ENCODE data around the gene CAPN3. TPM values are rescaled to one million over a fixed set of nuclear protein-coding genes. Genes with fewer than 3 reads are reported as not detected.
A peak's percentile ranks its signal among the peaks of the same experiment; 100 is the strongest.
"Not testable (repeated sequence)": the region's sequence is repeated elsewhere in the genome, so short reads cannot be mapped to it uniquely, and the experiment has no call there.

The CAPN3 gene
- 1.5 and 1.6 TPM in 2 replicates for total RNA-seq

DNA sequence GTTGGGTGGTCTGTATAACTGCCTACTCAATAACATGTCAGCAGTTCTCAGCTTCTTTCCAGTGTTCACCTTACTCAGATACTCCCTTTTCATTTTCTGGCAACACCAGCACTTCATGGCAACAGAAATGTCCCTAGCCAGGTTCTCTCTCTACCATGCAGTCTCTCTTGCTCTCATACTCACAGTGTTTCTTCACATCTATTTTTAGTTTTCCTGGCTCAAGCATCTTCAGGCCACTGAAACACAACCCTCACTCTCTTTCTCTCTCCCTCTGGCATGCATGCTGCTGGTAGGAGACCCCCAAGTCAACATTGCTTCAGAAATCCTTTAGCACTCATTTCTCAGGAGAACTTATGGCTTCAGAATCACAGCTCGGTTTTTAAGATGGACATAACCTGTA is at the start of gene CAPN3:
Gene CAPN3, plus strand, starts transcription at position 253 of the 400 bp plus-strand sequence. CDS start 305 bp downstream, outside the sequence.
- Mint-ChIP-seq H3K27me3 (ENCODE audit: insufficient read depth) (no peaks in the 10 kb centered on the region), H3K4me1 (ENCODE audit: low read depth) (peaks cover 6% of the 10 kb centered on the region), H3K27ac (no peak within 1 kb of the TSS), H3K4me3 (no peak within 1 kb of the TSS), H3K36me3 (ENCODE audit: low read depth) (no peaks in the 10 kb centered on the region), H3K9me3 (no peaks in the 10 kb centered on the region)
- DNase-seq (ENCODE audit: low spot score): no peak
- intact Hi-C loops (cut with micrococcal nuclease): no loop called here

DNA sequence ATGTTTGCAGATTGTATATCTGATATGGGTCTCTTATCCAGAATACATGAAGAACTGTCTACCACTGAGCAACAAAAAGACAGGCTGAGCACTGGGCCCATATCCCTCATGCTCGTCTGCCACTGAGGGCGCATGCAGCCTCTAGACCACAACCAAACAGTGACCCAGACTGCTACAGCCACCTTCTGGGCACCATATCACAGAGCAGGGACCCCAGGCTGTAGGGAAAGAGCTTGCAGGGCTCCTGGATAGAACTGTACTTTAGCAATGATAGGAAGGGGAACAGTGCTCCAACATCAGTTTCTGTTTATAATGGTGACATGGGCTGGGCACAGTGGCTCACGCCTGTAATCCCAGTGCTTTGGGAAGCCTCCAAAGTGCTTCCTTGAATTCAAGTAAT is 45.8 kb upstream of the CAPN3 start:
- no peak overlapping the region for H3K27ac Mint-ChIP-seq
- H3K36me3 Mint-ChIP-seq (ENCODE audit: low read depth): peaks cover 6% of the 10 kb centered on the region
- no peaks in the 10 kb centered on the region for H3K27me3 Mint-ChIP-seq (ENCODE audit: insufficient read depth)
- H3K4me3 Mint-ChIP-seq: no peak overlapping the region
- DNase-seq (ENCODE audit: low spot score): no peak
- H3K9me3 Mint-ChIP-seq: no peaks in the 10 kb centered on the region
- no peaks in the 10 kb centered on the region for H3K4me1 Mint-ChIP-seq (ENCODE audit: low read depth)
- intact Hi-C loops (cut with micrococcal nuclease): no loop called here

DNA sequence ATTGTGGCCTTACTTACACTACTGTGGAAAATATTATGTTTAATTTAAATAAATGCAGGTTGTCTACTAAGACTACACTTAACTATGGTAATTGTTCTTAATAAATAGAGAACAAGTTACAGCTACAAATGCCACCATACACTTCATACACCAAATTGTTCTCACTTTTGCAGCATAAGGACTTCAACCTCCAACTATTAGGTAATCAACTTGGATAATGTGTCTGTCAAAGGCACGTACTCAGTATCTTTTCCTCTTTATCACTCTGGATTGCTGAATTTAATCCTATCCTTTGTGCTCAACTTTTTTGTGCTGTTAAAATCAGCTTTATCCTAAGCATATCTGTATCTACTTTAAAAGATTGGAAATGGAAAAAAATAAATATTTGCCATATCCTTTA is 44.5 kb upstream of the CAPN3 start:
- Mint-ChIP-seq H3K27ac (no peak overlapping the region), H3K9me3 (no peaks in the 10 kb centered on the region), H3K27me3 (ENCODE audit: insufficient read depth) (no peaks in the 10 kb centered on the region), H3K4me3 (no peak overlapping the region), H3K4me1 (ENCODE audit: low read depth) (no peaks in the 10 kb centered on the region), H3K36me3 (ENCODE audit: low read depth) (peaks cover 4% of the 10 kb centered on the region)
- no peak for DNase-seq (ENCODE audit: low spot score)
- intact Hi-C loops (cut with micrococcal nuclease): no loop called here

DNA sequence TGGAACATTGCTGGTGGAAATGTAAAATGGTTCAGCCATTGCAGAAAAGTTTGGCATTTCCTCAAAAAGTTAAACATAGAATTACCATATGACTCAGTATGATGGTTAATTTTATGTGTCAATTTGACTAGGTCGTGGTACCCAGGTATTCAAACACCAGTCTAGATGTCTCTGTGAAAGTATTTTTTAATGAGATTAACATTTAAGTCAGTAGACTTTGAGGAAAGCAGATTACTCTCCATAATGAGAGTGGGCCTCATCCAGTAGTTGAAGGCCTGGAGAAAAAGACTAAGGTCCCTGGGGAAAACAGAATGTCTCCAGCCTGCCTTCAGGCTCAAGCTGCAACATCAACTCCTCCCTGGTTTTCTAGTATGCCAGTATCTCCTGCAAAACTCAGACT is 43.8 kb upstream of the CAPN3 start:
- Mint-ChIP-seq H3K27ac (no peak overlapping the region), H3K4me3 (no peak overlapping the region), H3K4me1 (ENCODE audit: low read depth) (no peaks in the 10 kb centered on the region), H3K27me3 (ENCODE audit: insufficient read depth) (no peaks in the 10 kb centered on the region), H3K36me3 (ENCODE audit: low read depth) (peaks cover 4% of the 10 kb centered on the region), H3K9me3 (no peaks in the 10 kb centered on the region)
- intact Hi-C loops (cut with micrococcal nuclease): no loop called here
- no peak for DNase-seq (ENCODE audit: low spot score)

DNA sequence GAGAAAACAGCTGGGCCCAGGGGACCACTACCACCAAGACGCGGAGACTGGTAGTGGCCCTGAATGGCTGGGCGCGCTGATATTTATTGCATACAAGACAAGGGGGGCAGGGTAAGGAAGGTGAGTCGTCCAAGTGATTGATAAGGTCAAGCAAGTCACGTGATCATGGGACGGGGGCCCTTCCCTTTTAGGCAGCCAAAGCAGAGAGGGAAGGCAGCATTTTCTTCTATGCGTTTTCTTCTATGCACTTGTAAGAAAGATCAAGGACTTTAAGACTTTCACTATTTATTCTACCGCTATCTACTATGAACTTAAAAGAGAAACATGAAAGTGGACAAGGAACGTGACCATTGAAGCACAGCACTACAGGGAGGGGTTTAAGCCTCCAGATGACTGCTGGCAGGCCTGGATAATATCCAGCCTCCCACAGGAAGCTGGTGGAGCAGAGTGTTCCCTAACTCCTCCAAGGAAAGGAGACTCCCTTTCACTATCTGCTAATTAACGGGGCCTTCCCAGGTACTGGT is 43.0 kb upstream of the CAPN3 start:
- H3K27me3 Mint-ChIP-seq (ENCODE audit: insufficient read depth); H3K27ac Mint-ChIP-seq; DNase-seq (ENCODE audit: low spot score); intact Hi-C loops (cut with micrococcal nuclease); H3K4me1 Mint-ChIP-seq (ENCODE audit: low read depth); H3K36me3 Mint-ChIP-seq (ENCODE audit: low read depth); H3K9me3 Mint-ChIP-seq; H3K4me3 Mint-ChIP-seq: not testable (repeated sequence)

DNA sequence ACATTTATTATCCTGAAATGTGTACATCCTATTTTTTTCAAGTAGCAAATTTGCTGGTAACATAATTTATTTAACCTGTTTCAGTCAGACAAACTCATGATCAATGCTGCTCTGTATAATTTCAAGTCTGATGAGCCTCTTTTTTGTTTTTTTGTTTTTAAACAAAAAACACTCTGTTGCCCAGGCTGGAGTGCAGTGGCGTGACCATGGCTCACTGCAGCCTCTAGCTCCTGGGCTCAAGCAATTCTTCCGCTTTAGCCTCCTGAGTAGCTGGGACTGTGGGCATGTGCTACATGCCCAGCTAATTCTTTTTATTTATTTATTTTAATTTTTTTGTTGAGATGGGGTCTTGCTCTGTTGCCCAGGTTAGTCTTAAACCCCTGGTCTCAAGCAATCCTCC is 40.1 kb upstream of the CAPN3 start:
- Mint-ChIP-seq H3K36me3 (ENCODE audit: low read depth) (peaks cover 8% of the 10 kb centered on the region), H3K4me3 (no peak overlapping the region), H3K27ac (no peak overlapping the region), H3K9me3 (no peaks in the 10 kb centered on the region), H3K27me3 (ENCODE audit: insufficient read depth) (no peaks in the 10 kb centered on the region), H3K4me1 (ENCODE audit: low read depth) (no peaks in the 10 kb centered on the region)
- no peak for DNase-seq (ENCODE audit: low spot score)
- intact Hi-C loops (cut with micrococcal nuclease): no loop called here

DNA sequence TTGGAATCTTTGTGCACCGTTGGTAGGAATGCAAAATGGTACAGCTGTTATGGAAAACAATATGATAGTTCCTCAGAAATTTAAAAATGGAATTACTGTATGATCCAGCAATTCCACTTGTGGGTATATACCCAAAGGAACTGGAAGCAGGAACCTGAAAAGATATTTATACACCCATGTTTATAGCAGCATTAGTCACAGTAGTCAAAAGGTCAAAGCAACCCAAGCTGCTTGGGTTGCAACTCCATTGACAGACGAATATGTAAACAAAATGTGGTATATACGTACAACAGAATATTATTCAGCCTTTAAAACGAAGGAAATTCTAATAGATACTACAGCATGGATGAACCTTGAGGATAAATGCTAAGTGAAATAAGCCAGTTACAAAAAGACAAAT is 35.0 kb upstream of the CAPN3 start:
- Mint-ChIP-seq H3K4me3 (no peak overlapping the region), H3K27ac (no peak overlapping the region), H3K36me3 (ENCODE audit: low read depth) (peaks cover 12% of the 10 kb centered on the region), H3K27me3 (ENCODE audit: insufficient read depth) (no peaks in the 10 kb centered on the region), H3K4me1 (ENCODE audit: low read depth) (no peaks in the 10 kb centered on the region), H3K9me3 (no peaks in the 10 kb centered on the region)
- DNase-seq (ENCODE audit: low spot score): no peak
- intact Hi-C loops (cut with micrococcal nuclease): no loop called here

DNA sequence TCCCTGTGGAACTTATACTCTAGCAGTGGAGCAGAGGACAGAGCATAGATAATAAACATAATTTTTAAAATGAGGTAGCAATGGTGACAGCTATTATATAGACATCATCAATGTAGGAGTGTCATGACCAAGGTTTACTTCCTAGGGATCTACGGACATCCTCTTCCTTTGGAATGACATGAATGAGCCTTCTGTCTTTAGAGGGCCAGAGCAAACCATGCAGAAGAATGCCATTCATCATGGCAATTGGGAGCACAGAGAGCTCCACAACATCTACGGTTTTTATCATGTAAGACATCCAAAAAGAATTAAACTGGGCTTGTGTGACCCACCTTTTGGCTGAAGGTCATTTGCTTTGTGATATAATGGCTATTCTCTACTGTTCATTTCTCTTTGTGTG is 30.1 kb upstream of the CAPN3 start:
- Mint-ChIP-seq H3K4me3 (no peak overlapping the region), H3K4me1 (ENCODE audit: low read depth) (no peaks in the 10 kb centered on the region), H3K9me3 (no peaks in the 10 kb centered on the region), H3K27me3 (ENCODE audit: insufficient read depth) (no peaks in the 10 kb centered on the region), H3K36me3 (ENCODE audit: low read depth) (peaks cover 4% of the 10 kb centered on the region), H3K27ac (no peak overlapping the region)
- no peak for DNase-seq (ENCODE audit: low spot score)
- intact Hi-C loops (cut with micrococcal nuclease): no loop called here

DNA sequence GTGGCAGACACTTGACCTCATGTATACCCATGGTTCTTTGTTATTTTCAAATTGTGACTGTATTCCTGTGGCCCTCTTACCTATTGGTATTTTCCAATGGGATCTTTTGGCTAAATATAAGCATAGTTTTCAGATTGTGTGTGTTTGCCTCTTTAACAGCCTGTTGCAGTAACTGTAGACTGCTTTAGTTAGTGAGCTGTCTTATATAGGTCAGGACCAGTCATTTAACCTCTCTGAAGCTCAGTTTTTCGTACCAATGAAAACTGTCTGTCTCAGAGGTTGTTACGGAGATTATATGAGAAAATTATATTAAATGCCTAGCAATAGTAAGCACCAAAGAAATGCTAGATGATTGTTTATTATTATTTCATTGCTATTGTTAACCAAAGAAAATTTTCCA is 29.3 kb upstream of the CAPN3 start:
- H3K27ac Mint-ChIP-seq: no peak overlapping the region

DNA sequence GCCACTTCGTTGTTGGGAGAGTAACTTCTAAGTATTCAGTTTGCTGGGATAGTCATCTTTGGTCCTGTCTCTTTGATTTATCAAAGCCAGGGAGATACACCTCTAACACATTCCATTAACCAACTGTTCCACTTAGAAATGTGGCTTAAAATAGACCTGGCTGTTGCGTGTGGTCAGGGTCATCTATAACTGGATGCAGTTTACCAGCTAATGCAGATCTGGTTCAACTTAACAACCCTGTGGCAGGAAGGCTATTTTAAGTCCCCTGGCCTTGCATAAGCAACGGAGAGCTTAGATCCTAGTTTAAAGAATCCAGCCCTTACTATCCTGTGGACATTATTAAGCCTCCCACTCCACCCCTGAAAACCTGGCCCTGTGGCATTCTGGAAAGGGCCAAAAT is 28.1 kb upstream of the CAPN3 start:
- H3K27ac Mint-ChIP-seq: no peak overlapping the region
- intact Hi-C loops (cut with micrococcal nuclease): no loop called here
- H3K4me3 Mint-ChIP-seq: no peak overlapping the region
- peaks cover 6% of the 10 kb centered on the region for H3K36me3 Mint-ChIP-seq (ENCODE audit: low read depth)
- no peaks in the 10 kb centered on the region for H3K27me3 Mint-ChIP-seq (ENCODE audit: insufficient read depth)
- H3K4me1 Mint-ChIP-seq (ENCODE audit: low read depth): no peaks in the 10 kb centered on the region
- H3K9me3 Mint-ChIP-seq: peaks cover 12% of the 10 kb centered on the region
- DNase-seq (ENCODE audit: low spot score): no peak

More for the DNA sequence above, 29.3 kb upstream of the CAPN3 start:
- no peaks in the 10 kb centered on the region for H3K4me1 Mint-ChIP-seq (ENCODE audit: low read depth)
- peaks cover 6% of the 10 kb centered on the region for H3K36me3 Mint-ChIP-seq (ENCODE audit: low read depth)
- intact Hi-C loops (cut with micrococcal nuclease): no loop called here
- no peaks in the 10 kb centered on the region for H3K27me3 Mint-ChIP-seq (ENCODE audit: insufficient read depth)
- DNase-seq (ENCODE audit: low spot score): no peak
- H3K4me3 Mint-ChIP-seq: no peak overlapping the region
- H3K9me3 Mint-ChIP-seq: peaks cover 4% of the 10 kb centered on the region

DNA sequence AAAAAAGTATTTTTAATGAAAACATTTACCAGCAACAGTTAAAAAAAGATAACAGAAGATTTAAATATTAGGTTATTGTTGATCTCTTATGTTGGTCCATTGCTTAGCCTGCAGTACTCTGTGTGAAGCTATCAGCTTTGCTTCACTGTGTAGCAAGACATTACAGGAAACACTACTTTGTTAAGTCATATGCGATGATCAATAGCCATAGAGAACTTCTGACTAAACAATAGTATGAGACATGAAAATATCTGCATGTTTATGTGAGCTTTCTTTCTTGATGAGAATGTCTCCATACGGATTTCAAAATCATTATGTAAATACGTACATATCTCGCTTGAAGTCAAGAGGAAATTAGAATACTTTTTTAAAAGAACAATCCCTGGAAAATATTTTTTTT is 27.0 kb upstream of the CAPN3 start:
- Mint-ChIP-seq H3K9me3 (peaks cover 19% of the 10 kb centered on the region), H3K4me3 (no peak overlapping the region), H3K36me3 (ENCODE audit: low read depth) (peaks cover 8% of the 10 kb centered on the region), H3K27ac (no peak overlapping the region), H3K27me3 (ENCODE audit: insufficient read depth) (no peaks in the 10 kb centered on the region), H3K4me1 (ENCODE audit: low read depth) (no peaks in the 10 kb centered on the region)
- intact Hi-C loops (cut with micrococcal nuclease): no loop called here
- no peak for DNase-seq (ENCODE audit: low spot score)

DNA sequence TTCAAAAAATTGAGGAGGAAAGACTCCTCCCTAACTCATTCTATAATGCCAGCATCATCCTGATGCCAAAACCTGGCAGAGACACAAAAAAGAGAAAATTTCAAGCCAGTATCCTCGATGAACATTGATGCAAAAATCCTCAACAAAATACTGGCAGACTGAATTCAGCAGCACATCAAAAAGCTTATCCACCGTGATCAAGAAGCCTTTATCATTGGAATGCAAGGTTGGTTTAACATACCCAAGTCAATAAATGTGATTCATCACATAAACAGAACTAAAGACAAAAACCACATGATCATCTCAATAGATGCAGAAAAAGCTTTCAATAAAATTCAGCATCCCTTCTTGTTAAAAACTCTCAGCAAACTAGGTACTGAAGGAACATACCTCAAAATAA is 24.2 kb upstream of the CAPN3 start:
- peaks cover 19% of the 10 kb centered on the region for H3K9me3 Mint-ChIP-seq
- intact Hi-C loops (cut with micrococcal nuclease): no loop called here
- H3K27ac Mint-ChIP-seq: no peak overlapping the region
- H3K36me3 Mint-ChIP-seq (ENCODE audit: low read depth): peaks cover 6% of the 10 kb centered on the region
- H3K4me1 Mint-ChIP-seq (ENCODE audit: low read depth): no peaks in the 10 kb centered on the region
- H3K27me3 Mint-ChIP-seq (ENCODE audit: insufficient read depth): no peaks in the 10 kb centered on the region
- H3K4me3 Mint-ChIP-seq: no peak overlapping the region
- no peak for DNase-seq (ENCODE audit: low spot score)

DNA sequence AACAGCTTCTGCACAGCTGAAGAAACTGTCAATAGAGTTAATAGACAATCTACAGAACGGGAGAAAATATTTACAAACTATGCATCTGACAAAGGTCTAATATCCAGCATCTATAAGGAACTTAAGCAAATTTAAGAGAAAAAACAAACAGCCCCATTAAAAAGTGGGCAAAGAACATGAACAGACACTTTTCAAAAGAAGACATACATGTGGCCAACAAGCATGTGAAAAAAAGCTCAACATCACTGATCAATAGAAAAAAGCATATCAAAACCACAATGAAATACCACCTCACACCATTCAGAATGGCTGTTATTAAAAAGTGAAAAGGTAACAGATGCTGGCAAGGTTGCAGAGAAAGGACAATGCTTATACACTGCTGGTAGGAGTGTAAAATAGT is 22.7 kb upstream of the CAPN3 start:
- H3K4me3 Mint-ChIP-seq: not testable (repeated sequence)
- H3K9me3 Mint-ChIP-seq: peaks cover 19% of the 10 kb centered on the region

DNA sequence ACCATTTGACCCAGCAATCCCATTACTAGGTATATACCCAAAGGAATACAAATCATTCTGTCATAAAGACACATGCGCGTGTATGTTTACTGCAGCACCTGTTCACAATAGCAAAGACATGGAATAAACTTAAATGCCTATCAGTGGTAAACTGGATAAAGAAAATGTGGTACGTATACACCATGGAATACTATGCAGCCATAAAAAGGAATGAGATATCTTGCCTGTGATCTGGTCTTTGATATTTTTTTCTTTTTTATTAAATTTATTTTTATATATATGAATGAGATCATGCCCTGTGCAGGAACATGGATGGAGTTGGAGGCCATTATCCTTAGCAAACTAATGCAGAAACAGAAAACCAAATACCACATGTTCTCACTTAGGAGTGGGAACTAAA is 22.2 kb upstream of the CAPN3 start:
- H3K36me3 Mint-ChIP-seq (ENCODE audit: low read depth); H3K27me3 Mint-ChIP-seq (ENCODE audit: insufficient read depth); H3K4me1 Mint-ChIP-seq (ENCODE audit: low read depth); intact Hi-C loops (cut with micrococcal nuclease); DNase-seq (ENCODE audit: low spot score); H3K4me3 Mint-ChIP-seq: not testable (repeated sequence)
- H3K27ac Mint-ChIP-seq: peak overlapping the region; percentile 53
- H3K9me3 Mint-ChIP-seq: peaks cover 19% of the 10 kb centered on the region

More for the DNA sequence above, 22.7 kb upstream of the CAPN3 start:
- H3K4me1 Mint-ChIP-seq (ENCODE audit: low read depth); H3K27me3 Mint-ChIP-seq (ENCODE audit: insufficient read depth); intact Hi-C loops (cut with micrococcal nuclease); DNase-seq (ENCODE audit: low spot score); H3K36me3 Mint-ChIP-seq (ENCODE audit: low read depth); H3K27ac Mint-ChIP-seq: not testable (repeated sequence)

Data from activated T-helper 1 cell treated with anti-CD3 and anti-CD28 coated beads, Interleukin-12 subunit alpha, Interleukin-12 subunit beta, Interleukin-2, Interleukin-4 antibody, amounts not matched to agents 30 ng/mL and 10 ng/mL and 1 ng/mL, durations not matched to agents 14 hours and 24 hours and 36 hours (primary cell).